Astrocyte (in vitro differentiated cells and primary cell): ENCODE data around the gene C1orf35. TPM values are rescaled to one million over a fixed set of nuclear protein-coding genes. Genes with fewer than 3 reads are reported as not detected.

ENCODE experiments used
- DNase-seq: peaks from one replicate; pipeline ENCODE4 v3.0.0-alpha.2; 2010; ENCODE audit warnings: low read depth
- FAIRE-seq: peaks from 2 replicates; lab custom pipeline; 2011; peaks lifted over from hg19 to GRCh38; lab: Jason Lieb, UNC
- H2AFZ ChIP-seq: 2 replicates; pipeline ENCODE4 v1.6.0; 2012; ENCODE audit warnings: low read depth, low read length, inconsistent platforms
- H3K27ac ChIP-seq: 2 replicates; pipeline ENCODE4 v1.5.1; 2011; ENCODE audit warnings: low read depth, low read length, inconsistent platforms
- H3K27me3 ChIP-seq: 2 replicates; pipeline ENCODE4 v1.6.0; 2011; ENCODE audit warnings: low read length, inconsistent platforms; ENCODE audit not compliant: insufficient read depth
- H3K36me3 ChIP-seq: 2 replicates; pipeline ENCODE4 v1.5.1; 2011; ENCODE audit warnings: low read length, inconsistent platforms; ENCODE audit not compliant: insufficient read depth
- H3K4me1 ChIP-seq: 2 replicates; pipeline ENCODE4 v1.5.1; 2011; ENCODE audit warnings: low read length, inconsistent platforms; ENCODE audit not compliant: insufficient read depth
- H3K4me2 ChIP-seq: 2 replicates; pipeline ENCODE4 v1.6.0; 2012; ENCODE audit warnings: low read length, inconsistent platforms
- H3K4me3 ChIP-seq: 2 replicates; pipeline ENCODE4 v1.5.1; 2011; ENCODE audit warnings: low read depth, mild to moderate bottlenecking, low read length, inconsistent platforms; ENCODE audit not compliant: insufficient read depth
- H3K79me2 ChIP-seq: 2 replicates; pipeline ENCODE4 v1.6.0; 2012; ENCODE audit warnings: mild to moderate bottlenecking, low read length, inconsistent platforms; ENCODE audit not compliant: insufficient read depth
- H3K9ac ChIP-seq: 2 replicates; pipeline ENCODE4 v1.6.0; 2012; ENCODE audit warnings: mild to moderate bottlenecking, low read length, inconsistent platforms
- H3K9me3 ChIP-seq: 2 replicates; pipeline ENCODE4 v1.5.1; 2012; ENCODE audit warnings: low read depth, mild to moderate bottlenecking, low read length, inconsistent platforms; ENCODE audit not compliant: insufficient read depth
- H4K20me1 ChIP-seq: 2 replicates; pipeline ENCODE4 v1.6.0; 2012; ENCODE audit warnings: low read length, inconsistent platforms; ENCODE audit not compliant: insufficient read depth
- H3K27ac Mint-ChIP-seq: one replicate; pipeline ENCODE4 v1.8.0; 2021; ENCODE audit warnings: mild to moderate bottlenecking, mixed read lengths; ENCODE audit not compliant: unreplicated experiment
- H3K27me3 Mint-ChIP-seq: one replicate; pipeline ENCODE4 v1.8.0; 2021; ENCODE audit warnings: low read depth, mixed read lengths; ENCODE audit not compliant: unreplicated experiment
- H3K36me3 Mint-ChIP-seq: one replicate; pipeline ENCODE4 v1.8.0; 2021; ENCODE audit warnings: low read depth, mixed read lengths; ENCODE audit not compliant: unreplicated experiment
- H3K4me1 Mint-ChIP-seq: one replicate; pipeline ENCODE4 v1.8.0; 2021; ENCODE audit warnings: low read depth, mixed read lengths; ENCODE audit not compliant: unreplicated experiment
- H3K4me3 Mint-ChIP-seq: one replicate; pipeline ENCODE4 v1.8.0; 2021; ENCODE audit warnings: mild to moderate bottlenecking, moderate library complexity, mixed read lengths; ENCODE audit not compliant: unreplicated experiment
- H3K9me3 Mint-ChIP-seq: one replicate; pipeline ENCODE4 v1.8.0; 2021; ENCODE audit warnings: mild to moderate bottlenecking, mixed read lengths; ENCODE audit not compliant: unreplicated experiment
- CTCF ChIP-seq: IDR thresholded peaks from 2 replicates; pipeline ENCODE4 v1.5.1; 2011; ENCODE audit warnings: low read depth, mild to moderate bottlenecking, inconsistent platforms, low read length, moderate library complexity; ENCODE audit not compliant: insufficient read depth
- EZH2 ChIP-seq: IDR thresholded peaks from 2 replicates; pipeline ENCODE4 v1.6.1; 2012; ENCODE audit warnings: mild to moderate bottlenecking, low read length, inconsistent platforms; ENCODE audit not compliant: insufficient read depth
- total RNA-seq: library from RNA; stranded (reverse); gene quantifications from 2 replicates; pipeline ENCODE4 v1.2.1, GENCODE V29; 2021

The C1orf35 gene
- total RNA-seq, 1 donor from 2014 or later: 21.8 TPM

GRCh38 chr1:228120857-228121489, 17.8 kb upstream of the C1orf35 start:
- no peak overlapping the region for H3K4me3 ChIP-seq
- H3K36me3 ChIP-seq: no peaks in the 10 kb centered on the region
- H3K27me3 ChIP-seq: no peaks in the 10 kb centered on the region
- Mint-ChIP-seq H3K27me3 (peaks cover 33% of the 10 kb centered on the region), H3K4me3 (no peak overlapping the region), H3K4me1 (no peaks in the 10 kb centered on the region), H3K9me3 (peaks cover 6% of the 10 kb centered on the region), H3K36me3 (no peaks in the 10 kb centered on the region), H3K27ac (no peak overlapping the region)
- no peak for DNase-seq
- H3K4me2 ChIP-seq: no peak overlapping the region
- TF ChIP-seq EZH2 (no peak), CTCF (no peak)
- no peaks in the 10 kb centered on the region for H3K79me2 ChIP-seq
- FAIRE-seq: no peak
- H3K27ac ChIP-seq: no peak overlapping the region
- no peaks in the 10 kb centered on the region for H3K9me3 ChIP-seq
- no peak overlapping the region for H2AFZ ChIP-seq
- H4K20me1 ChIP-seq: no peaks in the 10 kb centered on the region
- H3K4me1 ChIP-seq: no peaks in the 10 kb centered on the region
- no peak overlapping the region for H3K9ac ChIP-seq

- H3K4me3 ChIP-seq: no peak overlapping the region
- no peaks in the 10 kb centered on the region for H4K20me1 ChIP-seq
- no peak overlapping the region for H3K9ac ChIP-seq
- Mint-ChIP-seq H3K4me1 (no peaks in the 10 kb centered on the region), H3K4me3 (no peak overlapping the region), H3K27ac (no peak overlapping the region), H3K9me3 (peaks cover 6% of the 10 kb centered on the region), H3K27me3 (peaks cover 29% of the 10 kb centered on the region), H3K36me3 (no peaks in the 10 kb centered on the region)
- no peak for DNase-seq
- no peaks in the 10 kb centered on the region for H3K36me3 ChIP-seq
- H3K27me3 ChIP-seq: no peaks in the 10 kb centered on the region
- H3K4me1 ChIP-seq: no peaks in the 10 kb centered on the region
- no peaks in the 10 kb centered on the region for H3K79me2 ChIP-seq
- FAIRE-seq: no peak
- no peaks in the 10 kb centered on the region for H3K9me3 ChIP-seq
- no peak for TF ChIP-seq CTCF
- TF ChIP-seq EZH2: no peak
- no peak overlapping the region for H2AFZ ChIP-seq
- H3K4me2 ChIP-seq: no peak overlapping the region
- no peak overlapping the region for H3K27ac ChIP-seq
Measured at GRCh38 chr1:228120351-228120750, 17.2 kb upstream of the C1orf35 start.

DNA sequence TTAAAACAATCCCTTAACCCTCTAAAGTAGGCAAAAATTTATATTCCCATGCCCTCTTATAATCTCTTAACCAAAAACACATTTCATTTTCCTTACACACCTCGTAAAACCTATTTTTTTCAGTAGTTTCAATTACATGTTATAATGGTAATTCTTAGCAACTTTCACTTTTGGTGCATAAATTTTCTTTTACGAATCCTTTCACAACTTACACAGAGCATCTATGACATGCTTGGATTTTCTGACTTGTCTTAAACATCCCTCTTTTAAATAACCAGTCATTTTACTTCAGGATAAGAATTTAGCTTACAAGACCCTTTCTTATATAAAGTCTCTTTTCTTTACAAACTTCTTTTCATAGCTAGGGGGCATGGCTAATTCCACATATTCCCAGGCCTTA, 14.9 kb upstream of the C1orf35 start:
- Mint-ChIP-seq H3K9me3 (peaks cover 6% of the 10 kb centered on the region), H3K4me1 (no peaks in the 10 kb centered on the region), H3K27me3 (peaks cover 13% of the 10 kb centered on the region), H3K27ac (no peak overlapping the region), H3K36me3 (no peaks in the 10 kb centered on the region), H3K4me3 (no peak overlapping the region)
- Histone ChIP-seq H3K4me1 (no peaks in the 10 kb centered on the region), H3K9me3 (no peaks in the 10 kb centered on the region), H3K4me3 (no peak overlapping the region), H3K27me3 (no peaks in the 10 kb centered on the region), H3K9ac (no peak overlapping the region), H4K20me1 (no peaks in the 10 kb centered on the region), H3K36me3 (no peaks in the 10 kb centered on the region), H3K27ac (no peak overlapping the region), H2AFZ (no peak overlapping the region), H3K79me2 (no peaks in the 10 kb centered on the region), H3K4me2 (no peak overlapping the region)
- DNase-seq: no peak
- FAIRE-seq: no peak
- TF ChIP-seq CTCF: no peak
- TF ChIP-seq EZH2: no peak
